IMR-90 (cell line): ENCODE measurements around the gene NTRK3.

Source experiments
- BHLHE40 ChIP-seq: fragments of 150-350 bp; IDR thresholded peaks from 2 replicates; pipeline ENCODE4 v1.6.1; 2016; ENCODE audit warnings: mild to moderate bottlenecking, low read depth, low read length
- CEBPB ChIP-seq: IDR thresholded peaks from 2 replicates; pipeline ENCODE4 v1.6.1; 2012; ENCODE audit warnings: low read depth, low read length, improper control_type of control experiment
- CHD1 ChIP-seq: IDR thresholded peaks from 2 replicates; pipeline ENCODE4 v1.6.1; 2012; ENCODE audit warnings: low read depth, low read length, improper control_type of control experiment
- CTCF ChIP-seq: conservative IDR thresholded peaks from 2 replicates; pipeline ENCODE4 v1.5.1; 2012; ENCODE audit warnings: mild to moderate bottlenecking, low read depth, low read length, improper control_type of control experiment
- ELK1 ChIP-seq: fragments of 150-350 bp; IDR thresholded peaks from 2 replicates; pipeline ENCODE4 v1.6.1; 2016; ENCODE audit warnings: low read depth, mild to moderate bottlenecking, low read length, moderate library complexity, borderline replicate concordance
- MAZ ChIP-seq: IDR thresholded peaks from 2 replicates; pipeline ENCODE4 v1.6.1; 2012; ENCODE audit warnings: low read depth, mild to moderate bottlenecking, low read length, improper control_type of control experiment, moderate library complexity, borderline replicate concordance
- MXI1 ChIP-seq: IDR thresholded peaks from 2 replicates; pipeline ENCODE4 v1.6.1; 2012; ENCODE audit warnings: low read depth, mild to moderate bottlenecking, low read length, moderate library complexity, borderline replicate concordance
- NFE2L2 ChIP-seq: fragments of 150-350 bp; IDR thresholded peaks from 2 replicates; pipeline ENCODE4 v1.6.1; 2016; ENCODE audit warnings: low read depth, mild to moderate bottlenecking, low read length
- POLR2A ChIP-seq: IDR thresholded peaks from 2 replicates; pipeline ENCODE4 v1.6.1; 2012; ENCODE audit warnings: mild to moderate bottlenecking, low read depth, low read length
- RAD21 ChIP-seq: IDR thresholded peaks from 2 replicates; pipeline ENCODE4 v1.6.1; 2012; ENCODE audit warnings: low read length, improper control_type of control experiment
- RFX5 ChIP-seq: IDR thresholded peaks from 2 replicates; pipeline ENCODE4 v1.8.0; 2012; ENCODE audit warnings: low read depth, mild to moderate bottlenecking, low read length, moderate library complexity
- SMC3 ChIP-seq: fragments of 150-350 bp; IDR thresholded peaks from 2 replicates; pipeline ENCODE4 v1.6.1; 2016; ENCODE audit warnings: low read depth, mild to moderate bottlenecking, antibody characterized with exemption, low read length, moderate library complexity

- no peak for TF ChIP-seq CTCF
- no peak for TF ChIP-seq CHD1
- TF ChIP-seq RAD21, result no peak
- TF ChIP-seq CEBPB, result no peak
- no peak for TF ChIP-seq POLR2A
- TF ChIP-seq MAZ, result no peak
- TF ChIP-seq ELK1, result no peak
- TF ChIP-seq BHLHE40, result no peak
- no peak for TF ChIP-seq RFX5
- TF ChIP-seq SMC3, result no peak
- TF ChIP-seq MXI1, result no peak
- no peak for TF ChIP-seq NFE2L2
Observed at GRCh38 chr15:87939848-87940457, 316.6 kb downstream of the NTRK3 start.
